Measurements from ENCODE around the gene XIRP1.
"Not testable (repeated sequence)": the region's sequence is repeated elsewhere in the genome, so short reads cannot be mapped to it uniquely, and the experiment has no call there.

The XIRP1 gene

DNA sequence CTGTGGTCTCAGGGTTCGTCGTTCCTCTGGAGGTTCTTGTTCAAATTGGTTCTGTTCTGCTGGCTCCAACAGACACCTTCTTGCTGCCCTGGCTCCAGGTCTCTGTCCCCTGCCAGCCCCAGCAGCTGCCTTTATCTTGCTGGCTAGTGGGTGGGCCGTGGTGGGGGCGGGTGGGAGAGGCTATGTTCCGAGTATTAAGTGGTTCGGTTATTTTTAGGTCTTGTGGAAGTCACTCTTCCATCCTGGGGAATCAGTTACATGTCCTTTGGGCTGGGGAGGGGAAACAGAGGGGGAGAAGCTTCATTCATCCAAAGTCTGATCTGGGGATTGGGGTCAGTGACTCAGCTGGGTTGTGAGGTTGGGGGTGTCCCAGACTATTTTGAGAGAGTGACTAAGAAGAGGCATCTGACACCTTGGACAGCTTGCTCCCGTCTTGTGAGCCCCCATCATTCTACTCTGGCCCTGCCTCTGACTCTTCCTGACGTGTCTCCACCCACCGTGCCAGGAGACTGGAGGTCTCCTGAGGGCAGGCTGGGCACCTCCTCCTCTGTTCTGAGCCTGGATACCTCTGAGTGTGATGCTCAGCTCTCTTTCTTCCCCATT, at the start of gene XIRP1:
TSS of gene XIRP1 (minus strand) at position 106 of the 603 bp plus-strand sequence. CDS start 3,150 bp downstream, outside the sequence.
- DNase-seq (ENCODE audit: extremely low read depth, low read depth), result no peak
- TF ChIP-seq, protein P1, sequence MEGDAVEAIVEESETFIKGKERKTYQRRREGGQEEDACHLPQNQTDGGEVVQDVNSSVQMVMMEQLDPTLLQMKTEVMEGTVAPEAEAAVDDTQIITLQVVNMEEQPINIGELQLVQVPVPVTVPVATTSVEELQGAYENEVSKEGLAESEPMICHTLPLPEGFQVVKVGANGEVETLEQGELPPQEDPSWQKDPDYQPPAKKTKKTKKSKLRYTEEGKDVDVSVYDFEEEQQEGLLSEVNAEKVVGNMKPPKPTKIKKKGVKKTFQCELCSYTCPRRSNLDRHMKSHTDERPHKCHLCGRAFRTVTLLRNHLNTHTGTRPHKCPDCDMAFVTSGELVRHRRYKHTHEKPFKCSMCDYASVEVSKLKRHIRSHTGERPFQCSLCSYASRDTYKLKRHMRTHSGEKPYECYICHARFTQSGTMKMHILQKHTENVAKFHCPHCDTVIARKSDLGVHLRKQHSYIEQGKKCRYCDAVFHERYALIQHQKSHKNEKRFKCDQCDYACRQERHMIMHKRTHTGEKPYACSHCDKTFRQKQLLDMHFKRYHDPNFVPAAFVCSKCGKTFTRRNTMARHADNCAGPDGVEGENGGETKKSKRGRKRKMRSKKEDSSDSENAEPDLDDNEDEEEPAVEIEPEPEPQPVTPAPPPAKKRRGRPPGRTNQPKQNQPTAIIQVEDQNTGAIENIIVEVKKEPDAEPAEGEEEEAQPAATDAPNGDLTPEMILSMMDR (IDR thresholded peaks at IDR 0.05; ENCODE audit: low read depth, low read length), result no peak

DNA sequence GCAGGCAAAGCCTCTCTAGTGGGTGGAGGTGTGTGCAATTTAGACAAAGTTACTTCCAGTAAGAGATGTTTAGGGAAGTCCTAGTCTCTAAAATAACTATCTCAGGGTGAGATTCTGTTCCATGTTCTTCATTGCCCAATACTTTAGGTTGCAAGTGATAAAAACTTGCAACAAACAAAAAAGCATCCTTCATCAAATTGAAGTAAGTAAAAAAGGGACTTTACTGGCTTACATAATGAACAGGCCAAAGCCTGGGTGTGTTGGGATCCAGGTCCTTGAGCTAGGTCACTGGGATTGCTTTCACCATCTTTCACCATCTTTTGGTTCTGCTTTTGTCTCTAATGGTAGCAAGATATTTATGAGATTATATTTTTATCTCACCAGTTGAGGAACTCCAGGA, 49.2 kb upstream of the XIRP1 start:
- no peak for DNase-seq (ENCODE audit: extremely low read depth, low read depth)
- TF ChIP-seq, protein P1 (IDR thresholded peaks at IDR 0.05; ENCODE audit: low read depth, low read length), result no peak

DNA sequence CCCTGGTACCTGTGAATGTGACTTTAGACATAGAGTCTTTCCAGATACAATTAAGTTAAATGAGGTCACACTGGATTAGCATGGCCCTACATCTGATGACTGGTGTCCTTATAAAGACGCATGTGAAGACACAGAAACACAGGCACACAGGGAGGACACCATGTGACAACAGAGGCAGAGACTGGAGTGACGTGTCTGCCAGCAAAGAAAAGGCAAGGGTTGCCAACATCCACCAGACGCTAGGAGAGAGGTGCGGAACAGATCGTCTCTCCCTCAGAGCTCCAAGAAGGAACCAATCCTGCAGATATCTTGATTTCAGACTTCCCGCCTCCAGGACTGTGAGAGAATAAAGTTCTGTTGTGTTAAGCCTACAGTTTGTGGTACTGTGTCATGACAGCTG, 44.6 kb upstream of the XIRP1 start:
- DNase-seq (ENCODE audit: extremely low read depth, low read depth), result no peak

DNA sequence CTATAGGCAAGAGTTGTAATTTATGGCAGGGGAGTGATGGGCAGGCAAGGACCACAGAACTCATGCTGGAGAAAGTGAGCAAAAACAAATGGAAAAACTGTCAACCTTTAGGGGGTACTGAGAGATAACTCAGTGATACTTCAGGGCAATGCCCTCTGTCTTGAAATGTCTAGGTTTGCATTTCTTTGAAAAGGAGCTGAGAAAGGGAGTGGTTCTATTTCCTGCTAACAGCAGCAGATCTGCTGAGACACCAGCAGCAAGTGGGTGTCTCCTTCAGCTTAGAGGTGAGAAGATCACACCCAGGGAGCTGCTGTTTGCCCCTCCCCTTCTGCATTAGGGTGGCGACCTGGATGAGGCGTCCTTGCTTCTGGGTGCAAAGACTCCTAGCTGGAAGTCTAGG, 42.3 kb upstream of the XIRP1 start:
- no peak for DNase-seq (ENCODE audit: extremely low read depth, low read depth)
- TF ChIP-seq, protein P1 (IDR thresholded peaks at IDR 0.05; ENCODE audit: low read depth, low read length), result no peak

More for the DNA sequence above, 44.6 kb upstream of the XIRP1 start:
- TF ChIP-seq, protein P1 (IDR thresholded peaks at IDR 0.05; ENCODE audit: low read depth, low read length), result no peak

DNA sequence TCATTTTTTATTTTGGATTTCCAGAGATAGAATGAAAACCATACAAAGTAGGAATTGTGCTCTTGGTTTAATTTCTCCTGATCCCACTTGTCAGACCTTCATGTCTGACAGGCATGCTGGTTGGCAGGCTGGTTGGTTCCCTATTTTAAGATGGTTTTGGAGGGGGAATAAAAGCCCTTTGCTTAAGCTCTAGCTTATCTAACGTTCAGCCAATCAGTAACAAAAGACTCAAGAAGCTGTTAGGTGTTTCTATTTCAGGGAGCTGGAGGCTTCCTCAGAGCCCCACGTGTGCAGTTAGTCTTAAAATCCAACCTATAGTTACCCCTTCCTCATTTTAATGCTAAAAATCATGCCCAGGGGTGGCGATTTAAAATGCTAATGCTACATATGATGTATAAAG, 40.5 kb upstream of the XIRP1 start:
- TF ChIP-seq, protein P1 (IDR thresholded peaks at IDR 0.05; ENCODE audit: low read depth, low read length), result no peak
- DNase-seq (ENCODE audit: extremely low read depth, low read depth), result no peak

DNA sequence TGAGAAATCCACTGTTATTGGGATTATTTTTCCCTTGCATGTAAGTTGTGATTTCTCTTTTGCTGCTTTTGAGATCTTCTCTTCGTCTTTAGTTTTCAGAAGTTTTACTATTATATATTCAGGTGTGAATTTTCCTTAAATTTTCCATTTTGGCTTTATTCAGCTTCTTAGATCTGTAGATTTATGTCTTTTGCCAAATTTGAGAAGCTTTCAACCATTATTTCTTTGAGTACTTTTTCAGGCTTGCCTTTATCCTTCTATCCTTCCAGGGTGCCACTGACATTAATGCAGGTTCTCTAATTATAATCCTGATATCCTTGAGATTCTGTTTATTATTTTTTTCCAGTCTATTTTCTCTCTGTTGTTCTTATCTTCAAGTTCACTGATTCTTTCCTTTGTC, 38.1 kb upstream of the XIRP1 start:
- no peak for DNase-seq (ENCODE audit: extremely low read depth, low read depth)
- TF ChIP-seq, protein P1 (IDR thresholded peaks at IDR 0.05; ENCODE audit: low read depth, low read length), result no peak

DNA sequence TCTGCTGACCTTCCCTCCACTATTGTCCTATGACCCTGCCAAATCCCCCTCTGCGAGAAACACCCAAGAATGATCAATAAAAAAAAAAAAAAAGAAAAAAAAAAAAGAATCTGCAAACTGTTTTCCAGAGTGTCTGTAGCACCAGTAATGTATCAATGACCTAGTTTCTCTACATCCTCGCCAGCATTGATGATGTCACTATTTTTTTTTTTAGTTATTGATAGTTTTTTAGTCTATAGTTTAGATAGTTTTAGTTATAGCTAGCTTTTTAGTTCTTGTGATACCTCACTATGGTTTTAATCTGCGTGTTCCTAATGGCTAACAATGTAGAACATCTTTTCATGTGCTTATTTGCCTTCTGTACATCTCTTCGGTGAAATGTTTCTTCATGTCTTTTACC, 36.1 kb upstream of the XIRP1 start:
- no peak for DNase-seq (ENCODE audit: extremely low read depth, low read depth)
- TF ChIP-seq, protein P1 (IDR thresholded peaks at IDR 0.05; ENCODE audit: low read depth, low read length), result no peak

GRCh38 chr3:39227596-39227995, 35.2 kb upstream of the XIRP1 start:
- not testable (repeated sequence) for DNase-seq (ENCODE audit: extremely low read depth, low read depth)

All from AG09319 (cell line).